Suprapubic skin (tissue), 4 donors: Measurements from ENCODE around the gene SPATS2L. TPM values are rescaled to one million over a fixed set of nuclear protein-coding genes. Genes with fewer than 3 reads are reported as not detected.

ENCODE experiments used
- DNase-seq, 2 donors: peaks; one replicate each; pipeline ENCODE4 v3.0.0-alpha.2; 2019; ENCODE audit warnings: low spot score in 2 of 2
- H3K27ac ChIP-seq: fragments of 200-600 bp; sonication (generic); one replicate; pipeline ENCODE4 v1.5.1; 2019
- H3K27me3 ChIP-seq: fragments of 200-600 bp; sonication (generic); one replicate; pipeline ENCODE4 v1.5.1; 2019
- H3K36me3 ChIP-seq: fragments of 200-600 bp; sonication (generic); one replicate; pipeline ENCODE4 v1.5.1; 2019
- H3K4me1 ChIP-seq: fragments of 200-600 bp; sonication (generic); one replicate; pipeline ENCODE4 v1.5.1; 2019
- H3K4me3 ChIP-seq: fragments of 200-600 bp; sonication (generic); one replicate; pipeline ENCODE4 v1.5.1; 2019; ENCODE audit warnings: mild to moderate bottlenecking
- H3K9me3 ChIP-seq: fragments of 200-600 bp; sonication (generic); one replicate; pipeline ENCODE4 v1.5.1; 2019
- EP300 ChIP-seq: sonication (generic); formaldehyde crosslinking; IDR thresholded peaks from one replicate; pipeline ENCODE4 v1.6.1; 2017; ENCODE audit warnings: antibody characterized with exemption
- POLR2A ChIP-seq, 2 donors: fragments of 450-650 bp; IDR thresholded peaks; one replicate each; pipeline ENCODE4 v1.6.1; 2017; ENCODE audit warnings: antibody characterized with exemption in 2 of 2, mild to moderate bottlenecking in 2 of 2, moderate library complexity in 2 of 2
- POLR2AphosphoS5 ChIP-seq, 3 donors: sonication (generic); formaldehyde crosslinking; IDR thresholded peaks; one replicate each; pipeline ENCODE4 v1.6.1; 2017; ENCODE audit warnings: antibody characterized with exemption in 3 of 3
- WGBS: methylation state at CpG from one replicate; pipeline ENCODE4 v1.1.5; 2018; 5-methylcytosine and 5-hydroxymethylcytosine counted together
- total RNA-seq, 4 donors: library from RNA; depleted of rRNA; stranded (reverse); fragments of >200 nt; gene quantifications; one replicate each; pipeline ENCODE4 v1.1.0, GENCODE V29; 2016
- TF ChIP-seq, protein P1 (sequence below), 2 donors: fragments of 200-600 bp in 1 of 2; fragments of 450-650 bp in 1 of 2; sonication (generic) in 1 of 2; IDR thresholded peaks; one replicate each; pipeline ENCODE4 v1.5.1; 2016 to 2019; ENCODE audit warnings: antibody characterized with exemption in 2 of 2, mild to moderate bottlenecking in 1 of 2, moderate library complexity in 1 of 2

The SPATS2L gene
- total RNA-seq, 4 donors from 2014 or later = 39.9 to 104 (median 57.7) TPM

GRCh38 chr2:200364620-200365019 lies 58.1 kb downstream of the SPATS2L start:
- TF ChIP-seq POLR2AphosphoS5 (IDR thresholded peaks at IDR 0.05) (no peak), EP300 (no peak)
- no peak for DNase-seq
- WGBS = 86% methylated on average over 3 of the region's 3 CpGs
- Histone ChIP-seq H3K9me3 (no peaks in the 10 kb centered on the region), H3K4me1 (peaks cover 4% of the 10 kb centered on the region), H3K36me3 (no peaks in the 10 kb centered on the region), H3K27me3 (no peaks in the 10 kb centered on the region), H3K27ac (no peak overlapping the region), H3K4me3 (no peak overlapping the region)

DNA sequence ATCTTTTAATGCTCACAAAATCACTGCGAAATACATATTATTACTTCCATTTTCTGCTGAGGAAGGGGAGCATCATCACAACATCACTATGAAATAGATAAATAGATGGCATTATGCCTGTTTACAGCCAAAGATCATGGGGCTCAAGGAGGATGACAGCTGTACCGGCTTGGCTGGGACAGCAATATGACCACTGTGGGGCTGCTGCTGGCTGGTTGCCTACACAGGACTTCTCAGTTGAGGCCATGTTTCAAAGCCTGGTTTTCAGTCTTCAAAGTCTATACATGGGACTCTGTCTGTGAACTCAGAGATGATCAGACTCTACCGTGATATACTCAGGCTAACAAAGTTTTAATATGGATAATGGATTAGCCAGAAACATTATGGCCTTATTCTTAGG lies 58.7 kb downstream of the SPATS2L start:
- 90% methylated on average over 3 of the region's 3 CpGs for WGBS
- H3K9me3 ChIP-seq = no peaks in the 10 kb centered on the region
- TF ChIP-seq, protein P1, sequence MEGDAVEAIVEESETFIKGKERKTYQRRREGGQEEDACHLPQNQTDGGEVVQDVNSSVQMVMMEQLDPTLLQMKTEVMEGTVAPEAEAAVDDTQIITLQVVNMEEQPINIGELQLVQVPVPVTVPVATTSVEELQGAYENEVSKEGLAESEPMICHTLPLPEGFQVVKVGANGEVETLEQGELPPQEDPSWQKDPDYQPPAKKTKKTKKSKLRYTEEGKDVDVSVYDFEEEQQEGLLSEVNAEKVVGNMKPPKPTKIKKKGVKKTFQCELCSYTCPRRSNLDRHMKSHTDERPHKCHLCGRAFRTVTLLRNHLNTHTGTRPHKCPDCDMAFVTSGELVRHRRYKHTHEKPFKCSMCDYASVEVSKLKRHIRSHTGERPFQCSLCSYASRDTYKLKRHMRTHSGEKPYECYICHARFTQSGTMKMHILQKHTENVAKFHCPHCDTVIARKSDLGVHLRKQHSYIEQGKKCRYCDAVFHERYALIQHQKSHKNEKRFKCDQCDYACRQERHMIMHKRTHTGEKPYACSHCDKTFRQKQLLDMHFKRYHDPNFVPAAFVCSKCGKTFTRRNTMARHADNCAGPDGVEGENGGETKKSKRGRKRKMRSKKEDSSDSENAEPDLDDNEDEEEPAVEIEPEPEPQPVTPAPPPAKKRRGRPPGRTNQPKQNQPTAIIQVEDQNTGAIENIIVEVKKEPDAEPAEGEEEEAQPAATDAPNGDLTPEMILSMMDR (IDR thresholded peaks at IDR 0.05) = no peak
- TF ChIP-seq EP300 (no peak), POLR2A (IDR thresholded peaks at IDR 0.05) (no peak), POLR2AphosphoS5 (IDR thresholded peaks at IDR 0.05) (no peak)
- H3K36me3 ChIP-seq = no peaks in the 10 kb centered on the region
- no peak overlapping the region for H3K4me3 ChIP-seq
- DNase-seq = no peak
- H3K27me3 ChIP-seq = no peaks in the 10 kb centered on the region
- peaks cover 4% of the 10 kb centered on the region for H3K4me1 ChIP-seq
- H3K27ac ChIP-seq = no peak overlapping the region

DNA sequence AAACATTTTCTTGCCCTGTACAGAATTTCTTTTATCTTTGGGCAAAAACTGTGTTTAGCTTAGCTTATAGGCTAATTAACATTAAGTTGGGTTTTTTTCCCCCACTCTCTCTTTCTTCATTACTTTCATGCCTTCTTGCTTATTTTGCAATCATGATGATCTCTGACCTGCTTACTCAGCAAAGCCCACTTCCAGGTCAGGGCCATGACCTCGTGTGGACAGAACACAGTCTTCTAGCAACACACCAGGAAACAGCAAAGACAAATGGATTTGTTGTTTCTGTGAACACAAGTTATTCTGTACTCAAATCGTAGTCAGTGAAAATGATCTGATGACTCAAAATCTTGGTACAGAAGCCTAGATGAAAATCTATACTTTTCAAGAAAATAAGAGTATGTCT lies 60.7 kb downstream of the SPATS2L start:
- Histone ChIP-seq H3K4me3 (no peak overlapping the region), H3K27me3 (no peaks in the 10 kb centered on the region), H3K27ac (no peak overlapping the region), H3K36me3 (no peaks in the 10 kb centered on the region), H3K9me3 (no peaks in the 10 kb centered on the region), H3K4me1 (peaks cover 4% of the 10 kb centered on the region)
- DNase-seq = no peak
- no peak for TF ChIP-seq EP300
- TF ChIP-seq POLR2A (IDR thresholded peaks at IDR 0.05) = no peak
- no peak for TF ChIP-seq POLR2AphosphoS5 (IDR thresholded peaks at IDR 0.05)
- TF ChIP-seq, protein P1 (IDR thresholded peaks at IDR 0.05) = no peak
- 58% methylated on average over 2 of the region's 2 CpGs for WGBS

- H3K4me1 ChIP-seq = peaks cover 15% of the 10 kb centered on the region
- DNase-seq = no peak
- H3K9me3 ChIP-seq = no peaks in the 10 kb centered on the region
- no peak overlapping the region for H3K27ac ChIP-seq
- TF ChIP-seq EP300 (no peak), POLR2A (IDR thresholded peaks at IDR 0.05) (no peak), POLR2AphosphoS5 (IDR thresholded peaks at IDR 0.05) (no peak)
- TF ChIP-seq, protein P1 (IDR thresholded peaks at IDR 0.05) = no peak
- WGBS = 69% methylated on average over 2 of the region's 2 CpGs
- no peaks in the 10 kb centered on the region for H3K27me3 ChIP-seq
- H3K4me3 ChIP-seq = no peak overlapping the region
- no peaks in the 10 kb centered on the region for H3K36me3 ChIP-seq
Measured at GRCh38 chr2:200369886-200370285, 63.4 kb downstream of the SPATS2L start.

GRCh38 chr2:200373231-200373630 lies 66.7 kb downstream of the SPATS2L start:
- Histone ChIP-seq H3K4me1 (peaks cover 32% of the 10 kb centered on the region), H3K36me3 (no peaks in the 10 kb centered on the region), H3K9me3 (no peaks in the 10 kb centered on the region), H3K4me3 (no peak overlapping the region), H3K27ac (no peak overlapping the region), H3K27me3 (no peaks in the 10 kb centered on the region)
- DNase-seq = no peak
- 55% methylated on average over 3 of the region's 3 CpGs for WGBS
- TF ChIP-seq, protein P1 (IDR thresholded peaks at IDR 0.05) = no peak
- TF ChIP-seq POLR2A (IDR thresholded peaks at IDR 0.05) (no peak), EP300 (no peak), POLR2AphosphoS5 (IDR thresholded peaks at IDR 0.05) (no peak)

DNA sequence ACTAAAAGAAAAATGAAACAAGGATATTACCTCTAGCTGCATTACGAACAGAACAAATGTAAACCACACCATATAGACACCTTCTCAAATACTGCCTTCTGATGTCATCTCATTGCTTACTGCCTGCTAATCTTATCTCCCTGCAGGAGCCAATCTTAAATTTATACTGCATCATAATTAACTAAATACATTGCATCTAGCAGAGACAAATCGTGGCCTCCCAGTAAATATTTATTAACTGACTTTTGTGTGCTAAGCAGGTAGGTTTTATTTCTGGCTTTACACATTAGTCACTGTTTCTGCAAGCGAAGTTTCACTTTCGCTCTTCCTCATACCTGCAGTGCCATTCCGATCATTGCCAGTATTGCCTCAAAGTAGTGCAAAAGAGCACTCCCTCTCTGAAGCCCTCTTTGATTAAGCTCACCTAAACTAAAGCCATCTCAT lies 67.5 kb downstream of the SPATS2L start:
- peak overlapping the region; percentile 29 for H3K4me3 ChIP-seq
- peaks cover 39% of the 10 kb centered on the region for H3K4me1 ChIP-seq
- WGBS = 29% methylated on average over 5 of the region's 5 CpGs

More for the DNA sequence above, 67.5 kb downstream of the SPATS2L start:
- H3K9me3 ChIP-seq = no peaks in the 10 kb centered on the region
- H3K27ac ChIP-seq = no peak overlapping the region
- H3K36me3 ChIP-seq = no peaks in the 10 kb centered on the region
- TF ChIP-seq, protein P1 (IDR thresholded peaks at IDR 0.05) = no peak
- no peak for TF ChIP-seq EP300
- no peak for DNase-seq
- no peaks in the 10 kb centered on the region for H3K27me3 ChIP-seq
